Ishikawa (cell line): ENCODE measurements around the gene DLGAP4.

ENCODE experiments used
- CEBPB ChIP-seq: IDR thresholded peaks from 2 replicates; pipeline ENCODE4 v1.6.1; 2012
- CREB1 ChIP-seq: IDR thresholded peaks from 2 replicates; pipeline ENCODE4 v1.6.1; 2012; ENCODE audit warnings: low read depth
- EGR1 ChIP-seq: IDR thresholded peaks from 2 replicates; pipeline ENCODE4 v1.6.1; 2012
- EP300 ChIP-seq: IDR thresholded peaks from 2 replicates; pipeline ENCODE4 v1.6.1; 2012; ENCODE audit warnings: borderline replicate concordance
- FOXM1 ChIP-seq: IDR thresholded peaks from 2 replicates; pipeline ENCODE4 v1.6.1; 2012; ENCODE audit warnings: low read depth, borderline replicate concordance
- MAX ChIP-seq: IDR thresholded peaks from 2 replicates; pipeline ENCODE4 v1.6.1; 2012
- NFIC ChIP-seq: IDR thresholded peaks from 2 replicates; pipeline ENCODE4 v1.6.1; 2012
- RAD21 ChIP-seq: IDR thresholded peaks from 2 replicates; pipeline ENCODE4 v1.6.1; 2012; ENCODE audit warnings: low read depth
- REST ChIP-seq: IDR thresholded peaks from 2 replicates; pipeline ENCODE4 v1.6.1; 2012; ENCODE audit warnings: low read depth, mild to moderate bottlenecking
- TAF1 ChIP-seq: IDR thresholded peaks from 2 replicates; pipeline ENCODE4 v1.6.1; 2012; ENCODE audit warnings: low read depth, mild to moderate bottlenecking
- TCF12 ChIP-seq: IDR thresholded peaks from 2 replicates; pipeline ENCODE4 v1.6.1; 2012; ENCODE audit warnings: low read depth
- TEAD4 ChIP-seq: IDR thresholded peaks from 2 replicates; pipeline ENCODE4 v1.6.1; 2012
- USF1 ChIP-seq: IDR thresholded peaks from 2 replicates; pipeline ENCODE4 v1.6.1; 2012
- YY1 ChIP-seq: IDR thresholded peaks from 2 replicates; pipeline ENCODE4 v1.6.1; 2012; ENCODE audit warnings: low read depth
- ZBTB7A ChIP-seq: IDR thresholded peaks from 2 replicates; pipeline ENCODE4 v1.6.1; 2012; ENCODE audit warnings: low read depth

Gene DLGAP4

GRCh38 chr20:36351937-36352336 is 45.8 kb downstream of the DLGAP4 start:
- TF ChIP-seq EGR1 (no peak), TCF12 (no peak), REST (no peak), USF1 (no peak), EP300 (no peak), FOXM1 (no peak), RAD21 (no peak), MAX (no peak), NFIC (no peak), CEBPB (no peak), TAF1 (no peak), CREB1 (no peak)

- TF ChIP-seq EP300 (no peak), FOXM1 (no peak), TCF12 (no peak)
These were observed 46.9 kb downstream of the DLGAP4 start for GRCh38 chr20:36352843-36353553.

GRCh38 chr20:36353740-36354139 is 47.6 kb downstream of the DLGAP4 start:
- no peak for TF ChIP-seq NFIC
- no peak for TF ChIP-seq RAD21
- TF ChIP-seq TAF1 = no peak
- no peak for TF ChIP-seq CEBPB
- no peak for TF ChIP-seq ZBTB7A
- no peak for TF ChIP-seq EGR1
- no peak for TF ChIP-seq YY1

GRCh38 chr20:36355469-36356171 is 49.5 kb downstream of the DLGAP4 start:
- TF ChIP-seq REST (no peak), TCF12 (no peak), YY1 (no peak), USF1 (no peak), CREB1 (no peak), CEBPB (no peak), MAX (no peak), TAF1 (no peak), NFIC (no peak), FOXM1 (no peak), EP300 (no peak), EGR1 (no peak), ZBTB7A (no peak), TEAD4 (no peak), RAD21 (no peak)

GRCh38 chr20:36359668-36360406 is 53.7 kb downstream of the DLGAP4 start:
- TF ChIP-seq NFIC (no peak), YY1 (no peak), ZBTB7A (no peak)

GRCh38 chr20:36360429-36360828 is 54.3 kb downstream of the DLGAP4 start:
- no peak for TF ChIP-seq RAD21
- TF ChIP-seq TAF1 = no peak
- TF ChIP-seq ZBTB7A = no peak
- no peak for TF ChIP-seq REST
- no peak for TF ChIP-seq CEBPB
- TF ChIP-seq TCF12 = no peak
- TF ChIP-seq EGR1 = no peak
- no peak for TF ChIP-seq USF1
- TF ChIP-seq NFIC = no peak
- no peak for TF ChIP-seq FOXM1
- TF ChIP-seq MAX = no peak
- no peak for TF ChIP-seq TEAD4
- no peak for TF ChIP-seq EP300
- TF ChIP-seq CREB1 = no peak
- no peak for TF ChIP-seq YY1
